Adrenal gland (tissue), 12 donors: Measurements from ENCODE around the gene UST. TPM values are rescaled to one million over a fixed set of nuclear protein-coding genes. Genes with fewer than 3 reads are reported as not detected.

Source experiments
- DNase-seq, 7 donors: peaks; one replicate each; pipeline ENCODE4 v3.0.0-alpha.2; 2019 to 2020
- H3K27ac ChIP-seq, 5 donors: fragments of 200-600 bp; sonication (generic) in 4 of 5; 1 replicate in 3 of 5; 2 replicates in 2 of 5; pipeline versions ENCODE4 v1.5.1 to v1.8.0; 2016 to 2020; ENCODE audit warnings: mild to moderate bottlenecking in 1 of 5
- H3K27me3 ChIP-seq: fragments of 200-600 bp; 2 replicates; pipeline ENCODE4 v1.8.0; 2021
- H3K36me3 ChIP-seq, 2 donors: fragments of 200-600 bp; replicated peaks in 1 of 2; 1 replicate in 1 of 2; 2 replicates in 1 of 2; pipeline versions ENCODE4 v1.5.1 to v1.8.0; 2018 to 2022
- H3K4me1 ChIP-seq, 2 donors: fragments of 200-600 bp; replicated peaks in 1 of 2; 1 replicate in 1 of 2; 2 replicates in 1 of 2; pipeline versions ENCODE4 v1.5.1 to v1.8.0; 2018 to 2021
- H3K4me3 ChIP-seq, 4 donors: fragments of 200-600 bp; sonication (generic) in 3 of 4; one replicate each; pipeline ENCODE4 v1.5.1; 2016 to 2018
- H3K9me3 ChIP-seq, 3 donors: fragments of 200-600 bp; sonication (generic) in 1 of 3; replicated peaks in 1 of 3; 1 replicate in 2 of 3; 2 replicates in 1 of 3; pipeline versions ENCODE4 v1.5.1 to v1.8.0; 2016 to 2021
- CTCF ChIP-seq, 6 experiments: fragments of 450-650 bp in 4 of 6; fragments of 200-600 bp in 2 of 6; sonication (generic) in 1 of 6; IDR thresholded peaks; 1 replicate in 5 of 6; 2 replicates in 1 of 6; pipeline versions ENCODE4 v1.5.1 to v1.8.0; 2016 to 2021; ENCODE audit warnings: antibody characterized with exemption in 6 of 6, mild to moderate bottlenecking in 2 of 6, moderate library complexity in 1 of 6
- POLR2A ChIP-seq, 2 donors: fragments of 450-650 bp; IDR thresholded peaks; one replicate each; pipeline ENCODE4 v1.6.1; 2017; ENCODE audit warnings: antibody characterized with exemption in 2 of 2, mild to moderate bottlenecking in 2 of 2, moderate library complexity in 1 of 2
- WGBS, 4 donors: extraction: QIAGEN DNeasy Blood & Tissue Kit in 2 of 4; methylation state at CpG; one replicate each; pipeline versions ENCODE4 v1.1.5 to v1.1.7; 2013 to 2017; 5-methylcytosine and 5-hydroxymethylcytosine counted together
- intact Hi-C, 2 donors: fragments of 100-400 bp; cut with DNase I; formaldehyde crosslinking; loops; one replicate each; pipeline versions ENCODE4 v1.14.1 to v1.15.0; 2022 to 2023
- polyA plus RNA-seq, 3 donors: library from polyadenylated mRNA; stranded (reverse); fragments of 200-250 nt in 2 of 3; fragments of 350-450 nt in 1 of 3; fragmentation: Illumina TruSeq in 1 of 3; extraction: RNeasy Lipid Tissue Mini Kit (QIAGEN cat#74804) in 1 of 3; gene quantifications; one replicate each; pipeline ENCODE4 v1.2.3, GENCODE V29; 2013 to 2014
- total RNA-seq, 9 donors: library from RNA; depleted of rRNA in 4 of 9; stranded (reverse); fragments of >200 nt in 4 of 9; fragments of 120-200 nt in 1 of 9; fragmentation: NEBNext Ultra II Directional in 1 of 9; extraction: Animal tissue kit (Norgen Biotek cat#: 25700) in 1 of 9; gene quantifications; one replicate each; pipeline versions ENCODE4 v1.1.0 to v1.2.4, GENCODE V29; 2013 to 2023
- donor health status: healthy with polysubstance abuse.
- donor health status: Bipolar disorder and iron deficiency.
- donor health status: DM: yes; HTN: yes; CAD: no.
- donor health status: DM: no; HTN: no; CAD: no.
- donor health status: DM: no; HTN: no; CAD: no.
- donor health status: DM: yes; HTN: yes; CAD: no.

Gene UST
- total and polyA plus RNA-seq, 12 donors = 5.9 to 37.4 (median 18.3) TPM

GRCh38 chr6:148704400-148705246 is 42.2 kb upstream of the UST start:
- Histone ChIP-seq H3K27me3 (no peaks in the 10 kb centered on the region), H3K27ac (no peak overlapping the region), H3K9me3 (no peaks in the 10 kb centered on the region), H3K4me1 (peaks cover 0 to 11% of the 10 kb centered on the region in 2 donors), H3K4me3 (no peak overlapping the region), H3K36me3 (no peaks in the 10 kb centered on the region)
- intact Hi-C loops = no loop called here
- WGBS, 4 donors = 80 to 89% (median 85%) methylated on average over 7 of the region's 7 CpGs
- TF ChIP-seq POLR2A (IDR thresholded peaks at IDR 0.05) (no peak), CTCF (IDR thresholded peaks at IDR 0.05) (no peak)
- DNase-seq = no peak

GRCh38 chr6:148708707-148709106 is 38.1 kb upstream of the UST start:
- no peak overlapping the region for H3K27ac ChIP-seq
- intact Hi-C loops = no loop called here
- H3K36me3 ChIP-seq = no peaks in the 10 kb centered on the region
- H3K27me3 ChIP-seq = no peaks in the 10 kb centered on the region
- H3K9me3 ChIP-seq = no peaks in the 10 kb centered on the region
- no peaks in the 10 kb centered on the region for H3K4me1 ChIP-seq
- DNase-seq = no peak
- H3K4me3 ChIP-seq = no peak overlapping the region
- TF ChIP-seq CTCF (IDR thresholded peaks at IDR 0.05) = no peak
- TF ChIP-seq POLR2A (IDR thresholded peaks at IDR 0.05) = no peak
- WGBS, 4 donors = 80 to 94% (median 92%) methylated on average over 1 of the region's 1 CpG

GRCh38 chr6:148709577-148709976 is 37.3 kb upstream of the UST start:
- H3K4me3 ChIP-seq = no peak overlapping the region
- intact Hi-C loops = no loop called here
- no peaks in the 10 kb centered on the region for H3K27me3 ChIP-seq
- no peak for DNase-seq
- H3K9me3 ChIP-seq = no peaks in the 10 kb centered on the region
- no peaks in the 10 kb centered on the region for H3K4me1 ChIP-seq
- TF ChIP-seq POLR2A (IDR thresholded peaks at IDR 0.05) = no peak
- WGBS, 4 donors = 30 to 36% (median 33%) methylated on average over 1 of the region's 1 CpG
- H3K36me3 ChIP-seq = no peaks in the 10 kb centered on the region
- no peak overlapping the region for H3K27ac ChIP-seq

- 71 to 82% (median 74%) methylated on average over 5 of the region's 5 CpGs for WGBS, 4 donors
- TF ChIP-seq CTCF (IDR thresholded peaks at IDR 0.05) = no peak
- no peak for TF ChIP-seq POLR2A (IDR thresholded peaks at IDR 0.05)
- Histone ChIP-seq H3K27me3 (no peaks in the 10 kb centered on the region), H3K9me3 (no peaks in the 10 kb centered on the region), H3K27ac (no peak overlapping the region), H3K4me1 (no peaks in the 10 kb centered on the region), H3K4me3 (no peak overlapping the region), H3K36me3 (no peaks in the 10 kb centered on the region)
- no peak for DNase-seq
- intact Hi-C loops = no loop called here
These were observed 34.8 kb upstream of the UST start for GRCh38 chr6:148711833-148712654.
